Measurements from ENCODE around the gene MRC1.
"Not testable (repeated sequence)": the region's sequence is repeated elsewhere in the genome, so short reads cannot be mapped to it uniquely, and the experiment has no call there.

The MRC1 gene

GRCh38 chr10:17923728-17924127 lies 114.6 kb downstream of the MRC1 start:
- H3K4me3 Mint-ChIP-seq: no peak overlapping the region
- TF ChIP-seq CTCF (IDR thresholded peaks at IDR 0.05; ENCODE audit: unreplicated experiment in 3 of 3): no peak
- no peaks in the 10 kb centered on the region for H3K9me3 Mint-ChIP-seq
- H3K27ac Mint-ChIP-seq: no peak overlapping the region
- H3K36me3 Mint-ChIP-seq (ENCODE audit: low read depth): no peaks in the 10 kb centered on the region
- no peaks in the 10 kb centered on the region for H3K4me1 Mint-ChIP-seq
- H3K27me3 Mint-ChIP-seq (ENCODE audit: low read depth): peaks cover 7% of the 10 kb centered on the region

DNA sequence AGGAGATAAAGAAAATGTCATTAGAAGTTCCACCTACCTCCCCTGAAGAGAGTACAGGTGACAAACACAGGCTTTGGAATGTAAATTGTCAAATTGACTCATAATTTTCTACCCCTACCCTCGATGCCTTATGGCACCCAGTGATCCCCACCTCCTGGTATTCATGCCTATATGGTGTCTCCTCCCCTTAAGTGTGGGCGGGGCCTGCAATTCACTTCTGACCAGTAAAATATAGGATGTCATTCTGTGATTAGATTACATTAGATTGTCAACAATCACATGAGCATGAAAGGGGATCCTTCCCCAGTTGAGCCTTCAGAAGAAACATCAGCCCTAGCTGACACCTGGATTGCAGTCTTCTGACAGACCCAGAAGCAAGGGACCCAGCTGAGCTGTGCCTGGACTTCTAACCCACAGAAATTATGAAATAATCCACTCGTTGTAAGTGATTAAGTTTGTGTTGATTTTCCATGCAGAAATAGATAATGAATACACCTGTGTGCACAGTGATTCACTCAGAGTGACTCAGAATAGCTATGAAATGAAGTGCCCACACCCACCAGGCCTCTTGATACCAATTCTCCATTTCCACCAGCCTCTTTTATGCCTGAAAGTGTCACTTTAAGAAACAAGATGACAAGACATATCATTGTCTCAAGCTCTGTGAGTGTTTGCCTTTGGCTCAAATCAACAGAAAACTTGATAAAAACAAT lies 134.0 kb downstream of the MRC1 start:
- no peak overlapping the region for H3K27ac Mint-ChIP-seq
- H3K9me3 Mint-ChIP-seq: peaks cover 2% of the 10 kb centered on the region
- no peak overlapping the region for H3K4me3 Mint-ChIP-seq
- H3K4me1 Mint-ChIP-seq: no peaks in the 10 kb centered on the region
- no peaks in the 10 kb centered on the region for H3K27me3 Mint-ChIP-seq (ENCODE audit: low read depth)
- no peaks in the 10 kb centered on the region for H3K36me3 Mint-ChIP-seq (ENCODE audit: low read depth)
- TF ChIP-seq CTCF (IDR thresholded peaks at IDR 0.05; ENCODE audit: unreplicated experiment in 3 of 3): no peak

- H3K27ac Mint-ChIP-seq; H3K9me3 Mint-ChIP-seq; H3K4me3 Mint-ChIP-seq; H3K36me3 Mint-ChIP-seq (ENCODE audit: low read depth); H3K27me3 Mint-ChIP-seq (ENCODE audit: low read depth); H3K4me1 Mint-ChIP-seq: not testable (repeated sequence)
These were observed 141.1 kb downstream of the MRC1 start for GRCh38 chr10:17950269-17950668.

- Mint-ChIP-seq H3K27ac (no peak overlapping the region), H3K9me3 (no peaks in the 10 kb centered on the region), H3K36me3 (ENCODE audit: low read depth) (no peaks in the 10 kb centered on the region), H3K27me3 (ENCODE audit: low read depth) (no peaks in the 10 kb centered on the region), H3K4me3 (no peak overlapping the region), H3K4me1 (no peaks in the 10 kb centered on the region)
- TF ChIP-seq CTCF (IDR thresholded peaks at IDR 0.05; ENCODE audit: unreplicated experiment in 3 of 3): no peak
These were observed 141.6 kb downstream of the MRC1 start for GRCh38 chr10:17950726-17951125.

GRCh38 chr10:17951868-17952371 lies 142.8 kb downstream of the MRC1 start, which contains the start of gene SLC39A12:
SLC39A12 (plus strand) TSS chr10:17951918; CDS start chr10:17953277, 1,359 bp downstream.
- no peaks in the 10 kb centered on the region for H3K27me3 Mint-ChIP-seq (ENCODE audit: low read depth)
- no peak for TF ChIP-seq CTCF (IDR thresholded peaks at IDR 0.05; ENCODE audit: unreplicated experiment in 3 of 3)
- no peak within 1 kb of the TSS for H3K27ac Mint-ChIP-seq
- H3K4me3 Mint-ChIP-seq: no peak within 1 kb of the TSS
- H3K4me1 Mint-ChIP-seq: no peaks in the 10 kb centered on the region
- no peaks in the 10 kb centered on the region for H3K9me3 Mint-ChIP-seq
- no peaks in the 10 kb centered on the region for H3K36me3 Mint-ChIP-seq (ENCODE audit: low read depth)

GRCh38 chr10:17954372-17954771 lies 145.2 kb downstream of the MRC1 start:
- not testable (repeated sequence) for H3K4me3 Mint-ChIP-seq; H3K4me1 Mint-ChIP-seq; H3K9me3 Mint-ChIP-seq; H3K27me3 Mint-ChIP-seq (ENCODE audit: low read depth); H3K36me3 Mint-ChIP-seq (ENCODE audit: low read depth); H3K27ac Mint-ChIP-seq

GRCh38 chr10:17954861-17955260 lies 145.7 kb downstream of the MRC1 start:
- Mint-ChIP-seq H3K27ac (no peak overlapping the region), H3K36me3 (ENCODE audit: low read depth) (no peaks in the 10 kb centered on the region), H3K4me3 (no peak overlapping the region), H3K27me3 (ENCODE audit: low read depth) (no peaks in the 10 kb centered on the region), H3K4me1 (no peaks in the 10 kb centered on the region), H3K9me3 (no peaks in the 10 kb centered on the region)
- no peak for TF ChIP-seq CTCF (IDR thresholded peaks at IDR 0.05; ENCODE audit: unreplicated experiment in 3 of 3)

Measured in nephron (organoid).